ENCODE measurements around the gene FAM210B. TPM values are rescaled to one million over a fixed set of nuclear protein-coding genes. Genes with fewer than 3 reads are reported as not detected.
"Not testable (repeated sequence)": the region's sequence is repeated elsewhere in the genome, so short reads cannot be mapped to it uniquely, and the experiment has no call there.

Gene FAM210B
- polyA plus RNA-seq, 1 donor = 32.6 TPM

GRCh38 chr20:56361900-56362299 is 3.1 kb downstream of the FAM210B start:
- DNase-seq = no peak

- no peak for DNase-seq
These were observed 4.1 kb downstream of the FAM210B start for GRCh38 chr20:56362833-56363413.

- no peak for DNase-seq
These were observed 4.7 kb downstream of the FAM210B start for GRCh38 chr20:56363491-56363890.

GRCh38 chr20:56368351-56369134 is 9.8 kb downstream of the FAM210B start:
- no peak for DNase-seq

GRCh38 chr20:56369179-56369578 is 10.4 kb downstream of the FAM210B start:
- DNase-seq = no peak

- no peak for DNase-seq
These were observed 13.2 kb downstream of the FAM210B start for GRCh38 chr20:56371977-56372376.

GRCh38 chr20:56372850-56373249 is 14.1 kb downstream of the FAM210B start:
- DNase-seq = no peak

- DNase-seq = no peak
These were observed 15.2 kb downstream of the FAM210B start for GRCh38 chr20:56373942-56374341.

GRCh38 chr20:56376331-56376730 is 17.6 kb downstream of the FAM210B start:
- DNase-seq = no peak

- no peak for DNase-seq
These were observed 19.6 kb downstream of the FAM210B start for GRCh38 chr20:56378386-56378785.

- no peak for DNase-seq
These were observed 21.6 kb downstream of the FAM210B start for GRCh38 chr20:56380375-56380774.

GRCh38 chr20:56381501-56381900 is 22.7 kb downstream of the FAM210B start:
- no peak for DNase-seq

- no peak for DNase-seq
These were observed 23.9 kb downstream of the FAM210B start for GRCh38 chr20:56382696-56383095.

- DNase-seq = no peak
These were observed 24.6 kb downstream of the FAM210B start for GRCh38 chr20:56383334-56383733.

- DNase-seq = no peak
These were observed 26.4 kb downstream of the FAM210B start for GRCh38 chr20:56385130-56385529.

GRCh38 chr20:56386219-56386618 is 27.4 kb downstream of the FAM210B start:
- no peak for DNase-seq

GRCh38 chr20:56388882-56389281 is 30.1 kb downstream of the FAM210B start:
- DNase-seq = no peak

GRCh38 chr20:56389807-56390206 is 31.0 kb downstream of the FAM210B start:
- DNase-seq = no peak

GRCh38 chr20:56390396-56390795 is 31.6 kb downstream of the FAM210B start:
- DNase-seq = not testable (repeated sequence)

- no peak for DNase-seq
These were observed 32.3 kb downstream of the FAM210B start for GRCh38 chr20:56391037-56391436.

- DNase-seq = no peak
These were observed 32.9 kb downstream of the FAM210B start for GRCh38 chr20:56391596-56392131.

GRCh38 chr20:56392132-56392880 is 33.5 kb downstream of the FAM210B start, which contains the start of the genes AURKA and CSTF1:
Gene AURKA (minus strand): TSS chr20:56392215. CDS start chr20:56388197, 4,018 bp downstream.
Gene CSTF1 (plus strand): TSS chr20:56392645. CDS start chr20:56395553, 2,908 bp downstream.
- peak; percentile 99 for DNase-seq

GRCh38 chr20:56392881-56393482 is 34.2 kb downstream of the FAM210B start:
- DNase-seq = peak; percentile 19

Measured in hindlimb muscle (tissue), 1 donor.